OCI-LY3 (cell line): ENCODE results near the gene NRG4.

Experiments
- EZH2phosphoT487 ChIP-seq: fragments of 200-600 bp; shearing (Covaris generic); IDR thresholded peaks from 2 replicates; pipeline ENCODE4 v1.6.1; 2018; ENCODE audit warnings: antibody characterized with exemption, mixed run types, low read depth
- TF ChIP-seq, protein P1 (sequence below): fragments of 200-600, 300-600 bp; sonication (generic); IDR thresholded peaks from 2 replicates; pipeline ENCODE4 v1.5.1; 2014; ENCODE audit warnings: antibody characterized with exemption, low read length, low read depth

DNA sequence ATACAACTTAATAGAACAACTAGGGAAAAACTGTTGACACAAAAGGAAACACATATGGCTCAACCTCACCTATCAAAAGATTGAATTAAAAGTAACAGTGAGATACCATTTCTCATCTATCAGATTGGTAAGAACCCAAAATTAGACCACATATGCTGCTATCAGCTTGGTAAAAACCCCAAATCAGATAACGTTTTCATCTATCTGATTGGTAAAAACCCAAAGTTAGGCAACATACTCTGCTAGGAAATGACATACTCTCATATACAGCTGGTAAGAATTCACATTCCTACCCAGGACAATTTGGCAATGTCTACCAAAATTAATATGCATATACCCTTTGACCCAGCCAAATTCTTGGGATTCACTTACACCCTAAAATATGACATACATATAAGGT is 26.3 kb downstream of the NRG4 start:
- TF ChIP-seq EZH2phosphoT487, result no peak
- TF ChIP-seq, protein P1, sequence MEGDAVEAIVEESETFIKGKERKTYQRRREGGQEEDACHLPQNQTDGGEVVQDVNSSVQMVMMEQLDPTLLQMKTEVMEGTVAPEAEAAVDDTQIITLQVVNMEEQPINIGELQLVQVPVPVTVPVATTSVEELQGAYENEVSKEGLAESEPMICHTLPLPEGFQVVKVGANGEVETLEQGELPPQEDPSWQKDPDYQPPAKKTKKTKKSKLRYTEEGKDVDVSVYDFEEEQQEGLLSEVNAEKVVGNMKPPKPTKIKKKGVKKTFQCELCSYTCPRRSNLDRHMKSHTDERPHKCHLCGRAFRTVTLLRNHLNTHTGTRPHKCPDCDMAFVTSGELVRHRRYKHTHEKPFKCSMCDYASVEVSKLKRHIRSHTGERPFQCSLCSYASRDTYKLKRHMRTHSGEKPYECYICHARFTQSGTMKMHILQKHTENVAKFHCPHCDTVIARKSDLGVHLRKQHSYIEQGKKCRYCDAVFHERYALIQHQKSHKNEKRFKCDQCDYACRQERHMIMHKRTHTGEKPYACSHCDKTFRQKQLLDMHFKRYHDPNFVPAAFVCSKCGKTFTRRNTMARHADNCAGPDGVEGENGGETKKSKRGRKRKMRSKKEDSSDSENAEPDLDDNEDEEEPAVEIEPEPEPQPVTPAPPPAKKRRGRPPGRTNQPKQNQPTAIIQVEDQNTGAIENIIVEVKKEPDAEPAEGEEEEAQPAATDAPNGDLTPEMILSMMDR, result no peak
